Inflammatory macrophage treated with lipopolysaccharide for 1 hour (primary cell): ENCODE data around the gene ALDH3A1.
"Not testable (repeated sequence)": the region's sequence is repeated elsewhere in the genome, so short reads cannot be mapped to it uniquely, and the experiment has no call there.

Experiments used
- DNase-seq, 2 donors: peaks; one replicate each; pipeline ENCODE4 v3.0.0-alpha.2; 2020 to 2022

Gene ALDH3A1

DNA sequence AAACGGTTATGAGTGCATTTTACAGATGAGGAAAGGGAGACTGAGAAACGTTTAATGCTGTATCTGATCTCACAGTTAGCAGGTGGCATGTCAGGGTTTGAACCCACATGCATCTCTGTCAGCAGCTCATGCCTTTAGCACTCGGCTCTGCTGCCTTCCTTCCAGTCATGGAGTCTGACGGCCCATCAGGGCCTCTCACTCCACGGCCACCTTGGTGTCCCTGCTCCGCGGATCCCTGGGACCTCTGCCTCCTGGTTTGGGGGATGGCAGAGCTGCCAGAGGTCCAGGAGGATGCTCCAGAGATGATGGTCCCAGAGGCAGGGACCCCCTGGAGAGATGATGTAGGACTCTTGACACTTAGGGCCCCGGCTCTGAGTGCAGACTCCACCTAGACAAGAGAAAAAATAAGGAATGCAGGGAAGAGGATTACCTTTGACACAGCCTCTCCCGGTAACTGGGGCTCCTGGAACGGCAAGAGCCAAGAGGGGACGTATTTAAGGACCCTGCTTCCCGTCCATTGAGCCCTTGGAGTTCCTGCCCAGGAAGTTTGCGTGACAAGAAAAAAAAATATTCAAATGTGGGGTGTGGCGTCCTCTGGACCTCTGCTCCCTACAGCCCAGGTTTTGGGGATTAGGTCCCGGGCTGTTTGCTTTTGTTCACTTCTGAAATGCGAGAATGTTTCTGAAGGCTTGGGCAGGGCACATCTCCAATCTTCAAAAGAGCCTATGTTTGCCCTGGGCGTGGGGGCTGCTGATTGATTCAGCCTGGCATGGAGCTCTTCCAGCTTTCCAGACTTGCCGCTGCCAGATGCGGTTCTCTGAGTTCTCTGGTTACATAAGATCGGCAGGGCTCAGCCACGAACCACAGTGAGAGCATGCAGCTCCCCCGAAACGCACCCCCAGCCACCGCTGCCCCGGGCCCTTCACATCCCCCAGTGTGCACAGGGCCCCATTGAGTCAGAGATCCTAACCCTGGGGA is at the start of gene ALDH3A1:
Gene ALDH3A1, minus strand, starts transcription at position 470 of the 978 bp plus-strand sequence. CDS start 3,169 bp downstream, outside the sequence.
- DNase-seq, result no peak

GRCh38 chr17:19796457-19796856 is 48.4 kb upstream of the ALDH3A1 start:
- no peak for DNase-seq

GRCh38 chr17:19791918-19792550 is 43.9 kb upstream of the ALDH3A1 start:
- DNase-seq, result no peak

- peak; percentile 31 to 73 for DNase-seq
These were observed 39.7 kb upstream of the ALDH3A1 start for GRCh38 chr17:19787733-19788357.

DNA sequence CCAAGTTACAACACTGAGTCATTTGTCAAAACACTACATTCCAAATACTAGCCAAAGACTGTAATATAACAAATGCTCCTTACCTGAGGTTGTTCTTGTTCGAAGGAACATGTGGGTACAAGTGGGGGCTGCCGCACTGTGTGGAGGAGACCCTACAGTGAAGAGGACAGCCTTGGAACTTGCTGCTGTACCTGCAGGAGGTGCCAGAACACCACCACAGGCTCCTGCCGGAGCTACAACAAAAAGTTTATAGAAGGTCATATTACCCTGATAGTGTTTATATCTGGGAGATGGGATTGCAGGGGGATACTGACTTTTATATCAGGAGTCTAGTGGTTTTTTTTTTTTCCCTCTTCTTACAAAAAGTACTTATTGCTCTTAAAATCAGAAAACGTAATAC is 37.8 kb upstream of the ALDH3A1 start:
- no peak for DNase-seq

GRCh38 chr17:19781488-19782458 is 33.7 kb upstream of the ALDH3A1 start:
- DNase-seq, result no peak

DNA sequence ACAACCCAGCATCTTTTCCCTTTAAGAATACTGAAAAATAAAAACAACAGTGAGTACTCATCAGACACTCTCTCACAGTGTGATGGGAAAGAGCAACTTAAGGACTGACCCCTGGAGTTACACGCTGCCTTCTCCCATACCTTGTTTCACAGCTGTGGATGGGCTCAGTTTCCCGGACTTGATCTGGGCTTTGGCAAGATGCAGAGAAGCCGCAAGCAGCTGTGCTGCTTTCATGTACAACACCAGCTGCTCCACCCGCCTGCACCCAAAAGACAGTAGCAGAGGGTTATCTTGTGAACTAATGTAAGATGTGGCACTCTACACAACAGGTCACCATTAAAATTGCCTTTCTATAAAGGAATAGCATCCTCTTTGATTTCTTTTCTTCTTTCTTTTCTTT is 32.7 kb upstream of the ALDH3A1 start:
- no peak for DNase-seq

GRCh38 chr17:19773534-19773933 is 25.4 kb upstream of the ALDH3A1 start:
- no peak for DNase-seq

- no peak for DNase-seq
These were observed 24.0 kb upstream of the ALDH3A1 start for GRCh38 chr17:19771971-19772630.

DNA sequence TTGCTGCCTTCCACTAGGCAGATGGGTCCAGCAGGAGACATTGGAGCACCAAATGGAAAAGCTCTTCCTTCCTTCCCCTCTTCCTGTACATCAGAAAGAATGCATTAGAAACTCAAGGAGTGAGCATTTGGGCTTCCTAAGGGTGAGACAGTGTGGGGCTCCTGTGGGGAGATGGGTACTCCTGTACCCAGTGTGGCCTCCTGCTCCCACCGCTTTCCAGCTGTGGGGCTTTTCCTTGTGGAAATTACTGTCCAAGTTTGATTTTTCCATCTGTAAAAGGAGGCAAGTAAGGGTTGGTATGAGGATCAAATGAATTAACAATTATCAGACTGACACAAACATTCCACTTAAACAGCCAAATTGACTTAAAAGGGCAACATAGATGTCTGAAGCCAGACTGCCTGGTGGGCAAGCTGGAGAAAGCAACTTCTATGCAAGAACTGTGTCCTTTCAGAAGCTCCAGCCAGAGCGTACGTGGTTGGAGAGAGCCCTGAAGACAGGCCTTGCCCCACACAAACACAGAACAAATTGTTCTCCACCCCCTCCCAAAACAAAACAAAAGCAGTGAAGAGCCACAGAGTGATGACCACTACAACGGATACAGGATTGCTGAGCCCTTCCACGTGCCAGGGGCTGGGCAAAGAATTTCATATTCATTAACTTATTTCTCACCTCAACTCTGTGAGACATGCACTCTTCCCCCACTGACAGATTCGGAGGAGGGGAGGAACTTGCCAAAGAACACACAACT is 23.1 kb upstream of the ALDH3A1 start:
- no peak for DNase-seq

- no peak for DNase-seq
These were observed 22.0 kb upstream of the ALDH3A1 start for GRCh38 chr17:19769946-19770652.

- no peak for DNase-seq
These were observed 20.1 kb upstream of the ALDH3A1 start for GRCh38 chr17:19768046-19768782.

DNA sequence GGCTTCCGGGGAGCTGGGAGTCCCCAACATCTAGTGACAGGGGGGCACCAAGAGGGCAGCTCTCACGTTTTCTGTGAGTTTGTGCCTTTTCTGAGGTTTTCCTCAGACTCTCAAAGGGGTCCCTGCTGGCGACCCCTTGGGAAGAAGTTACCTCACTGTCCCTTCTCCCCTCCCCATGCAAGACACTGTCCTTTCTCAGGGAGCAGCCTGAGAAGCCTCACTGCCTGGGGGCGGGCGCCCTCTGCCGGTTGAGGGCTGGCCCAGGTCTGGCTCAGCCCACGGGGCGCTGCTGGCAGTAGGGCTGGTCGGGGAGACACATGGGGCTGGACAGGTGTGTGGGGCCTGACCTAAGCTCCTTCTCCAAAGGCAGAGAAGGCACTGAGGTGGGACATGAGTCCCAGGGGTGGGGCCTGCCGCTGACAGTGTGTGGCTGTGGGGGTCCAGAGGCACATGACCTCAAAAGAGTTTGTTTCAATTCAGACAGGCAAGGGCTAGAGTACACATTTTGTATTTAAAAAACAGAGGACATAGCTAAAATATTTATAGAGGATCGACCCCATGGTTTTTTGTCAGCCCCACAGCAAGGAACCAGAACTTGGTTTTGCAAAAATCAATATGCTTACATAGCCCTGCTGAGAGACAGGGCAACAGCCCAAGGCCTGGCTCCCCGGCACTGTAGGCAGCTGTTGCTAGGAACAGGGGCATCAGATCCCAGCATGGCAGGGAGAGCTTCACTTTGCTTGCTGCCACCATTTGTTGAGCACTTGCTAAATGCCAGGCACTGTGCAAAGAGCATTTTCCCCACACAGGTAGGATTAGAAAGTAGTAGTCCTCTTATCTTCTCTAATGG is 18.5 kb upstream of the ALDH3A1 start:
- peak; percentile 52 to 88 for DNase-seq

DNA sequence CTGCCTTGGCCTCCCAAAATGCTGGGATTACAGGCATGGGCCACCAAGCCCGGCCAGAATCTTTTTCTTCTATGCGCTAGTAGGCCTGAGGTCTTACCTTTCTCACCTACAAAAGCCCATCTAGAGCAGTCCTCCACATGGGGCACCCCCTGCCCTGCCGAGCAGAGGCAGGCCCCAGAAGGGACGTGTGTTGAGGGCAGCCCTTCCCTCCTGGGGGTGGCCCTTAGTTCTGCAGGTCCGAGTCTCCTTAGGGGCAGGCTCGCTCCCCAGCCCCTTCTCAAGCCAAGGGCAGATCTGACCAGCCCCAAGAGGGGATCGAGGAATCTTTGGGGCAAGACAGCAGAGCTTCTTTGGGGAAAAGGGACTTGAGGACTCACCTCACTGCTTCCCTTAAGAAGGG is 17.9 kb upstream of the ALDH3A1 start:
- DNase-seq, result no peak

- not testable (repeated sequence) for DNase-seq
These were observed 15.9 kb upstream of the ALDH3A1 start for GRCh38 chr17:19763991-19764390.

DNA sequence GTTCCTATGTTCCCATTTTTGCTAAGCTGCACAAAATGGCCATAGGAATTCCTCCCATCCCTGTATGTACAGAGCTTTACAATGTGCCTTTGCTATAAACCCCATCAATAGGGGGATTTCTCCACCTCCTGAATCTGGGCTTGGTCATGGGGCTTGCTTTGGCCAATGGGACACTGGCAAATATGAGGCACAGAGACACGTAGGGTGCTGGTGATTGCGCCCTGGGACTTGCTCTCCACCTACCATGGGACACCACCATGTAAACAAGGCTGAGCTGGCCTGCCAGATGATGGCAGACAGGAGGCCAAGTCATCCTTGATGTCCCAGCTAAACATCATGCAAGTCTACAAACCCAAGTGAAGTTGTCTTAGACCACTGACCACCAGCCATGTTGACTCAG is 15.3 kb upstream of the ALDH3A1 start:
- DNase-seq, result no peak

DNA sequence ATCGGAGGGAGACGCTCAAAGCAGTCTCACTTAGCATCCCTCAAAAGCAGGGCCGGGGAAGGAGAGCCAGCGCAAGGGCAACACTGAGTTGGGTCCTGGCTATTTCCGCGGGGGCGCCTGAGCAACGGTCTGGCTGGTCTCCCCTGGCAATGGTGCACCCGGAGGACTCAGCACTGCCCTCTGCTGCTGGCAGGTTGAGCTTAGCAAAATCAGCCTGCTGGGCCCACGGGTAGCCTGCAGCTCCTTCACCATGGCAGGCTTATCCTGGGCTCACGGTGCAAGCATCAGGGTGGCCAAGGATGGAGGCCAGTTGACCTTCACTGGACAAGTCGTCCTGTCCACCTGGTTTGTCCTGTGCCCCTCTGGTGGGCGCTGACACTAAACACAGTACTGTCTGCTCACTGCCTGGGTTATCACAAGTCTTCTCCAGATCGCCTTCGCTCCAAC is 14.4 kb upstream of the ALDH3A1 start:
- DNase-seq, result peak; percentile 51 to 55

- DNase-seq, result peak; percentile 65 to 94
These were observed 12.6 kb upstream of the ALDH3A1 start for GRCh38 chr17:19760746-19761145.
